Neural cell (in vitro differentiated cells): Measurements from ENCODE around the gene GPC1. TPM values are rescaled to one million over a fixed set of nuclear protein-coding genes. Genes with fewer than 3 reads are reported as not detected.

ENCODE experiments used
- H2AFZ ChIP-seq: fragments of 200-600, 300-800 bp; sonication (generic), shearing (Covaris generic); 2 replicates; pipeline ENCODE4 v1.6.0; 2014; ENCODE audit warnings: low read depth, mild to moderate bottlenecking, antibody characterized with exemption, low read length, moderate library complexity
- H3F3A ChIP-seq: fragments of 200-600 bp; shearing (Covaris generic); 2 replicates; pipeline ENCODE4 v1.6.1; 2016; ENCODE audit warnings: mild to moderate bottlenecking, moderate library complexity, mixed read lengths, antibody characterized with exemption, low read length; ENCODE audit not compliant: insufficient read depth, poor library complexity, severe bottlenecking
- H3K27ac ChIP-seq: fragments of 200-600, 300-800 bp; sonication (generic), shearing (Covaris generic); 2 replicates; pipeline ENCODE4 v1.5.1; 2014; ENCODE audit warnings: mild to moderate bottlenecking, low read length, moderate library complexity
- H3K27me3 ChIP-seq: fragments of 300-800, 200-600 bp; sonication (generic), shearing (Covaris generic); 2 replicates; pipeline ENCODE4 v1.6.0; 2014; ENCODE audit warnings: mild to moderate bottlenecking, low read depth, low read length, moderate library complexity; ENCODE audit not compliant: insufficient read depth
- H3K36me3 ChIP-seq: fragments of 300-800, 200-600 bp; sonication (generic), shearing (Covaris generic); 2 replicates; pipeline ENCODE4 v1.5.1; 2014; ENCODE audit warnings: mild to moderate bottlenecking, antibody characterized with exemption, low read length, moderate library complexity; ENCODE audit not compliant: insufficient read depth
- H3K4me2 ChIP-seq: fragments of 300-800, 200-600 bp; sonication (generic), shearing (Covaris generic); 2 replicates; pipeline ENCODE4 v1.6.0; 2014; ENCODE audit warnings: mild to moderate bottlenecking, low read length
- H3K4me3 ChIP-seq: fragments of 300-800, 200-600 bp; sonication (generic), shearing (Covaris generic); 2 replicates; pipeline ENCODE4 v1.5.1; 2014; ENCODE audit warnings: mild to moderate bottlenecking, low read length, moderate library complexity
- H3K79me2 ChIP-seq: fragments of 200-600 bp; shearing (Covaris generic); replicated peaks from 2 replicates; pipeline ENCODE4 v1.6.0; 2014; ENCODE audit warnings: mild to moderate bottlenecking, low read length, moderate library complexity; ENCODE audit not compliant: insufficient read depth
- H3K9ac ChIP-seq: fragments of 300-800, 200-600 bp; sonication (generic), shearing (Covaris generic); 2 replicates; pipeline ENCODE4 v1.6.1; 2016; ENCODE audit warnings: mild to moderate bottlenecking, low read length, mixed read lengths
- H3K9me2 ChIP-seq: fragments of 200-600 bp; shearing (Covaris generic); 2 replicates; pipeline ENCODE4 v1.6.1; 2016; ENCODE audit warnings: mild to moderate bottlenecking, low read length, mixed read lengths; ENCODE audit not compliant: insufficient read depth
- H3K9me3 ChIP-seq: fragments of 200-600, 300-800 bp; sonication (generic), shearing (Covaris generic); 2 replicates; pipeline ENCODE4 v1.6.1; 2016; ENCODE audit warnings: mild to moderate bottlenecking, mixed run types, low read length, moderate library complexity, mixed read lengths
- H4K20me1 ChIP-seq: fragments of 200-600 bp; shearing (Covaris generic); 2 replicates; pipeline ENCODE4 v1.6.1; 2016; ENCODE audit warnings: mild to moderate bottlenecking, mixed run types; ENCODE audit not compliant: insufficient read depth
- CTCF ChIP-seq: fragments of 450-650 bp; IDR thresholded peaks from 2 replicates; pipeline ENCODE4 v1.5.1; 2014; ENCODE audit warnings: antibody characterized with exemption, mild to moderate bottlenecking, moderate library complexity; ENCODE audit not compliant: poor library complexity, severe bottlenecking
- EP300 ChIP-seq: fragments of 450-650 bp; conservative IDR thresholded peaks from 2 replicates; pipeline ENCODE4 v1.6.1; 2014; ENCODE audit warnings: antibody characterized with exemption, mild to moderate bottlenecking, moderate library complexity; ENCODE audit not compliant: poor library complexity, severe bottlenecking
- EZH2 ChIP-seq: fragments of 200-600, 300-800 bp; shearing (Covaris generic), sonication (generic); IDR thresholded peaks from 2 replicates; pipeline ENCODE4 v1.6.1; 2014; ENCODE audit warnings: antibody characterized with exemption, low read length, borderline replicate concordance, mild to moderate bottlenecking; ENCODE audit not compliant: insufficient read depth, poor library complexity, severe bottlenecking
- MXI1 ChIP-seq: fragments of 450-650 bp; conservative IDR thresholded peaks from 2 replicates; pipeline ENCODE4 v1.6.1; 2014; ENCODE audit warnings: antibody characterized with exemption, mild to moderate bottlenecking; ENCODE audit not compliant: poor library complexity, severe bottlenecking
- POLR2AphosphoS5 ChIP-seq: IDR thresholded peaks from 2 replicates; pipeline ENCODE4 v1.6.1; 2012
- RAD21 ChIP-seq: fragments of 450-650 bp; conservative IDR thresholded peaks from 2 replicates; pipeline ENCODE4 v1.6.1; 2014; ENCODE audit warnings: antibody characterized with exemption, mild to moderate bottlenecking, moderate library complexity
- REST ChIP-seq: IDR thresholded peaks from 2 replicates; pipeline ENCODE4 v1.6.1; 2012; ENCODE audit warnings: borderline replicate concordance
- SMC3 ChIP-seq: fragments of 450-650 bp; conservative IDR thresholded peaks from 2 replicates; pipeline ENCODE4 v1.6.1; 2014; ENCODE audit warnings: antibody characterized with exemption, mild to moderate bottlenecking, moderate library complexity; ENCODE audit not compliant: poor library complexity
- TAF1 ChIP-seq: IDR thresholded peaks from 2 replicates; pipeline ENCODE4 v1.6.1; 2012; ENCODE audit warnings: low read depth
- polyA plus RNA-seq: library from polyadenylated mRNA; depleted of rRNA; stranded (reverse); fragments of >200 nt; gene quantifications from 2 replicates; pipeline ENCODE4 v1.2.3, GENCODE V29; 2014

GPC1 gene
- polyA plus RNA-seq, 1 donor from 2014 or later: 74.0 TPM

GRCh38 chr2:240514631-240515030 is 79.2 kb downstream of the GPC1 start:
- H3K27me3 ChIP-seq: peaks cover 4% of the 10 kb centered on the region
- no peak overlapping the region for H3K9ac ChIP-seq
- no peaks in the 10 kb centered on the region for H3K9me2 ChIP-seq
- H3K4me3 ChIP-seq: no peak overlapping the region
- no peaks in the 10 kb centered on the region for H4K20me1 ChIP-seq
- H3K4me2 ChIP-seq: no peak overlapping the region
- H2AFZ ChIP-seq: no peak overlapping the region
- H3K9me3 ChIP-seq: no peaks in the 10 kb centered on the region
- TF ChIP-seq TAF1 (no peak), EP300 (no peak), REST (no peak), CTCF (no peak), EZH2 (no peak), SMC3 (no peak), POLR2AphosphoS5 (no peak), RAD21 (no peak), MXI1 (no peak)
- H3F3A ChIP-seq: no peaks in the 10 kb centered on the region
- H3K79me2 ChIP-seq: no peaks in the 10 kb centered on the region
- no peak overlapping the region for H3K27ac ChIP-seq
- no peaks in the 10 kb centered on the region for H3K36me3 ChIP-seq

- no peaks in the 10 kb centered on the region for H3F3A ChIP-seq
- H2AFZ ChIP-seq: no peak overlapping the region
- H3K79me2 ChIP-seq: no peaks in the 10 kb centered on the region
- H3K9me3 ChIP-seq: no peaks in the 10 kb centered on the region
- peaks cover 11% of the 10 kb centered on the region for H3K27me3 ChIP-seq
- TF ChIP-seq CTCF (no peak), POLR2AphosphoS5 (no peak), EZH2 (no peak), RAD21 (no peak), EP300 (no peak), TAF1 (no peak), REST (no peak), MXI1 (no peak), SMC3 (no peak)
- H4K20me1 ChIP-seq: no peaks in the 10 kb centered on the region
- H3K9me2 ChIP-seq: no peaks in the 10 kb centered on the region
- no peak overlapping the region for H3K9ac ChIP-seq
- no peak overlapping the region for H3K4me3 ChIP-seq
- no peaks in the 10 kb centered on the region for H3K36me3 ChIP-seq
- no peak overlapping the region for H3K4me2 ChIP-seq
- no peak overlapping the region for H3K27ac ChIP-seq
Observed at GRCh38 chr2:240517342-240517741, 81.9 kb downstream of the GPC1 start.
